ACC112 (cell line): ENCODE results near the gene TMC1.

ENCODE experiments used
- H2AFZ ChIP-seq: fragments of 200-600 bp; sonication (generic); one replicate; pipeline ENCODE4 v1.6.0; 2017; ENCODE audit warnings: antibody characterized with exemption, low read length; ENCODE audit not compliant: unreplicated experiment
- H3K27ac ChIP-seq: fragments of 200-600 bp; sonication (generic); 2 replicates; pipeline ENCODE4 v1.5.1; 2014; ENCODE audit warnings: low read depth, mild to moderate bottlenecking, antibody characterized with exemption, low read length, moderate library complexity
- H3K27me3 ChIP-seq: fragments of 200-600 bp; sonication (generic); 2 replicates; pipeline ENCODE4 v1.6.1; 2014; ENCODE audit warnings: mild to moderate bottlenecking, antibody characterized with exemption, low read length, moderate library complexity, mixed read lengths; ENCODE audit not compliant: insufficient read depth
- H3K36me3 ChIP-seq: fragments of 200-600 bp; sonication (generic); 2 replicates; pipeline ENCODE4 v1.6.1; 2016; ENCODE audit warnings: mild to moderate bottlenecking, antibody characterized with exemption, low read length, moderate library complexity, mixed read lengths; ENCODE audit not compliant: insufficient read depth
- H3K4me1 ChIP-seq: fragments of 200-600 bp; sonication (generic); one replicate; pipeline ENCODE4 v1.6.1; 2016; ENCODE audit warnings: low read length, mixed read lengths; ENCODE audit not compliant: insufficient read depth, unreplicated experiment, control insufficient read depth
- H3K4me3 ChIP-seq: fragments of 200-600 bp; sonication (generic); 2 replicates; pipeline ENCODE4 v1.5.1; 2014; ENCODE audit warnings: mild to moderate bottlenecking, low read depth, low read length
- H3K79me2 ChIP-seq: fragments of 200-600 bp; sonication (generic); one replicate; pipeline ENCODE4 v1.6.0; 2016; ENCODE audit warnings: low read length; ENCODE audit not compliant: control insufficient read depth, unreplicated experiment, insufficient read depth

Gene TMC1

GRCh38 chr9:72646061-72646460 is 124.7 kb downstream of the TMC1 start:
- H2AFZ ChIP-seq = no peak overlapping the region
- H3K27me3 ChIP-seq = no peaks in the 10 kb centered on the region; the same call in 1 of the 2 replicates
- H3K4me3 ChIP-seq = no peak overlapping the region
- H3K4me1 ChIP-seq = no peaks in the 10 kb centered on the region
- no peaks in the 10 kb centered on the region for H3K36me3 ChIP-seq
- H3K79me2 ChIP-seq = no peaks in the 10 kb centered on the region
- H3K27ac ChIP-seq = no peak overlapping the region

- Histone ChIP-seq H2AFZ (no peak overlapping the region), H3K4me3 (no peak overlapping the region), H3K4me1 (no peaks in the 10 kb centered on the region), H3K36me3 (no peaks in the 10 kb centered on the region), H3K27ac (no peak overlapping the region), H3K27me3 (no peaks in the 10 kb centered on the region; the same call in 1 of the 2 replicates), H3K79me2 (no peaks in the 10 kb centered on the region)
Observed at GRCh38 chr9:72648324-72649126, 127.1 kb downstream of the TMC1 start.

- Histone ChIP-seq H3K36me3 (no peaks in the 10 kb centered on the region), H3K4me1 (no peaks in the 10 kb centered on the region), H2AFZ (no peak overlapping the region)
Observed at GRCh38 chr9:72649127-72649442, 127.7 kb downstream of the TMC1 start.

GRCh38 chr9:72650206-72650605 is 128.8 kb downstream of the TMC1 start:
- Histone ChIP-seq H3K27me3 (no peaks in the 10 kb centered on the region; the same call in 1 of the 2 replicates), H3K4me1 (no peaks in the 10 kb centered on the region), H3K4me3 (no peak overlapping the region), H3K27ac (no peak overlapping the region), H3K79me2 (no peaks in the 10 kb centered on the region), H3K36me3 (no peaks in the 10 kb centered on the region), H2AFZ (no peak overlapping the region)

More at GRCh38 chr9:72649127-72649442, 127.7 kb downstream of the TMC1 start:
- Histone ChIP-seq H3K79me2 (no peaks in the 10 kb centered on the region), H3K27me3 (no peaks in the 10 kb centered on the region; the same call in 1 of the 2 replicates), H3K27ac (no peak overlapping the region), H3K4me3 (no peak overlapping the region)

GRCh38 chr9:72656021-72656420 is 134.6 kb downstream of the TMC1 start:
- no peaks in the 10 kb centered on the region for H3K79me2 ChIP-seq
- H3K4me3 ChIP-seq = no peak overlapping the region
- no peak overlapping the region for H2AFZ ChIP-seq
- no peaks in the 10 kb centered on the region for H3K36me3 ChIP-seq
- H3K27me3 ChIP-seq = peaks cover 6% of the 10 kb centered on the region; the same call in 1 of the 2 replicates
- no peak overlapping the region for H3K27ac ChIP-seq
- H3K4me1 ChIP-seq = no peaks in the 10 kb centered on the region

GRCh38 chr9:72657023-72657422 is 135.6 kb downstream of the TMC1 start:
- H3K36me3 ChIP-seq = no peaks in the 10 kb centered on the region
- H3K4me1 ChIP-seq = no peaks in the 10 kb centered on the region
- H2AFZ ChIP-seq = no peak overlapping the region
- H3K79me2 ChIP-seq = no peaks in the 10 kb centered on the region
- no peak overlapping the region for H3K4me3 ChIP-seq
- peaks cover 6% of the 10 kb centered on the region; the same call in 1 of the 2 replicates for H3K27me3 ChIP-seq
- no peak overlapping the region for H3K27ac ChIP-seq

- Histone ChIP-seq H3K4me3 (no peak overlapping the region), H2AFZ (no peak overlapping the region)
Observed at GRCh38 chr9:72658703-72659102, 137.3 kb downstream of the TMC1 start.

GRCh38 chr9:72661401-72662135 is 140.2 kb downstream of the TMC1 start:
- no peaks in the 10 kb centered on the region for H3K36me3 ChIP-seq
- H2AFZ ChIP-seq = no peak overlapping the region
- no peak overlapping the region for H3K4me3 ChIP-seq
- no peak overlapping the region for H3K27ac ChIP-seq
- H3K4me1 ChIP-seq = peaks cover 7% of the 10 kb centered on the region
- no peaks in the 10 kb centered on the region for H3K79me2 ChIP-seq
- peaks cover 6% of the 10 kb centered on the region; the same call in 1 of the 2 replicates for H3K27me3 ChIP-seq

More at GRCh38 chr9:72658703-72659102, 137.3 kb downstream of the TMC1 start:
- H3K27ac ChIP-seq = no peak overlapping the region
- no peaks in the 10 kb centered on the region for H3K36me3 ChIP-seq
- no peaks in the 10 kb centered on the region for H3K4me1 ChIP-seq
- H3K27me3 ChIP-seq = peaks cover 6% of the 10 kb centered on the region; the same call in 1 of the 2 replicates
- no peaks in the 10 kb centered on the region for H3K79me2 ChIP-seq

GRCh38 chr9:72665421-72665820 is 144.0 kb downstream of the TMC1 start:
- Histone ChIP-seq H3K4me1 (peaks cover 7% of the 10 kb centered on the region), H3K79me2 (no peaks in the 10 kb centered on the region), H3K36me3 (no peaks in the 10 kb centered on the region), H3K27me3 (no peaks in the 10 kb centered on the region), H3K4me3 (no peak overlapping the region), H3K27ac (no peak overlapping the region), H2AFZ (no peak overlapping the region)

- no peaks in the 10 kb centered on the region for H3K27me3 ChIP-seq
- H3K79me2 ChIP-seq = no peaks in the 10 kb centered on the region
- H3K36me3 ChIP-seq = no peaks in the 10 kb centered on the region
- H3K4me1 ChIP-seq = peaks cover 7% of the 10 kb centered on the region
- H3K4me3 ChIP-seq = no peak overlapping the region
- no peak overlapping the region for H3K27ac ChIP-seq
- no peak overlapping the region for H2AFZ ChIP-seq
Observed at GRCh38 chr9:72667181-72667580, 145.8 kb downstream of the TMC1 start.
